Endothelial cell of umbilical vein (primary cell): ENCODE results near the gene INO80D. TPM values are rescaled to one million over a fixed set of nuclear protein-coding genes. Genes with fewer than 3 reads are reported as not detected.

Experiments
- BruUV-seq: library from RNA; stranded (reverse); fragments of 400-500 nt; replicated peaks from 2 replicates; lab custom pipeline; 2021; lab: Mats Ljungman, UMichigan
- CTCF ChIA-PET: fragments of 300-600, 350-600 bp; sonication (Branson Sonifier 250); formaldehyde crosslinking; loops from one replicate; lab custom pipeline; 2021; ENCODE audit warnings: antibody characterized with exemption, inconsistent platforms; lab: Charles Lee
- POLR2A ChIA-PET: fragments of 300-600, 350-600 bp; sonication (Branson Sonifier 250); formaldehyde crosslinking; loops from one replicate; lab custom pipeline; 2021; ENCODE audit warnings: antibody characterized with exemption, inconsistent platforms; lab: Charles Lee
- DNase-seq: peaks from one replicate; pipeline ENCODE4 v3.0.0-alpha.2; 2011; ENCODE audit warnings: low read depth, low spot score
- FAIRE-seq: peaks from 2 replicates; lab custom pipeline; 2011; peaks lifted over from hg19 to GRCh38; lab: Jason Lieb, UNC
- H2AFZ ChIP-seq: 2 replicates; pipeline ENCODE4 v1.6.0; 2012; ENCODE audit warnings: low read depth, low read length, control low read depth, inconsistent platforms
- H3K27ac ChIP-seq: 2 replicates; pipeline ENCODE4 v1.5.1; 2011; ENCODE audit warnings: low read depth, mild to moderate bottlenecking, control low read depth, low read length, moderate library complexity; ENCODE audit not compliant: insufficient read depth
- H3K27me3 ChIP-seq, 2 experiments: 2 replicates each; pipeline versions ENCODE4 v1.6.0 to v1.6.1; 2011; ENCODE audit warnings: low read length in 2 of 2, mixed read lengths in 1 of 2; ENCODE audit not compliant: control insufficient read depth in 2 of 2, insufficient read depth in 2 of 2
- H3K36me3 ChIP-seq, 2 experiments: 2 replicates in 1 of 2; 3 replicates in 1 of 2; pipeline ENCODE4 v1.5.1; 2011; ENCODE audit warnings: low read length in 2 of 2, mild to moderate bottlenecking in 1 of 2, moderate library complexity in 1 of 2; ENCODE audit not compliant: control insufficient read depth in 2 of 2, insufficient read depth in 2 of 2; ENCODE audit errors: extremely low read depth in 1 of 2
- H3K4me1 ChIP-seq: 3 replicates; pipeline ENCODE4 v1.5.1; 2011; ENCODE audit warnings: mild to moderate bottlenecking, low read length; ENCODE audit not compliant: control insufficient read depth, insufficient read depth; ENCODE audit errors: extremely low read depth
- H3K4me2 ChIP-seq: 2 replicates; pipeline ENCODE4 v1.6.1; 2011; ENCODE audit warnings: low read length, control low read depth, mixed read lengths; ENCODE audit not compliant: insufficient read depth
- H3K4me3 ChIP-seq, 3 experiments: fragments of 200-600 bp in 1 of 3; sonication (generic), shearing (Covaris generic) in 1 of 3; replicated peaks in 1 of 3; 2 replicates each; pipeline ENCODE4 v1.5.1; 2011 to 2016; ENCODE audit warnings: control low read depth in 3 of 3, low read length in 3 of 3, mild to moderate bottlenecking in 2 of 3, inconsistent platforms in 1 of 3, low read depth in 1 of 3, moderate library complexity in 1 of 3; ENCODE audit not compliant: insufficient read depth in 1 of 3
- H3K79me2 ChIP-seq: 2 replicates; pipeline ENCODE4 v1.6.0; 2012; ENCODE audit warnings: low read length, inconsistent platforms; ENCODE audit not compliant: control insufficient read depth, insufficient read depth
- H3K9ac ChIP-seq: replicated peaks from 2 replicates; pipeline ENCODE3; 2011; ENCODE audit warnings: low read length, control low read depth; ENCODE audit not compliant: insufficient read depth; ENCODE audit errors: extremely low read depth
- H3K9me1 ChIP-seq: replicated peaks from 3 replicates; pipeline ENCODE4 v1.6.0; 2011; ENCODE audit warnings: mild to moderate bottlenecking, low read length; ENCODE audit not compliant: control insufficient read depth, insufficient read depth; ENCODE audit errors: extremely low read depth
- H3K9me3 ChIP-seq: replicated peaks from 2 replicates; pipeline ENCODE4 v1.5.1; 2012; ENCODE audit warnings: low read length, inconsistent platforms; ENCODE audit not compliant: control insufficient read depth, insufficient read depth
- H4K20me1 ChIP-seq: replicated peaks from 2 replicates; pipeline ENCODE3; 2011; ENCODE audit warnings: mild to moderate bottlenecking, low read length; ENCODE audit not compliant: control insufficient read depth, insufficient read depth; ENCODE audit errors: extremely low read depth
- CTCF ChIP-seq, 2 donors: IDR thresholded peaks; 1 replicate in 1 of 2; 2 replicates in 1 of 2; pipeline ENCODE4 v1.5.1; 2011; ENCODE audit warnings: low read length in 2 of 2, mild to moderate bottlenecking in 2 of 2, moderate library complexity in 2 of 2, control low read depth in 1 of 2, inconsistent platforms in 1 of 2, low read depth in 1 of 2; ENCODE audit not compliant: insufficient read depth in 1 of 2; ENCODE audit errors: extremely low read depth in 1 of 2
- EZH2 ChIP-seq: IDR thresholded peaks from 2 replicates; pipeline ENCODE4 v1.6.1; 2012; ENCODE audit warnings: borderline replicate concordance, low read depth, mild to moderate bottlenecking, moderate library complexity, low read length, inconsistent platforms; ENCODE audit not compliant: severe bottlenecking
- FOS ChIP-seq: IDR thresholded peaks from 2 replicates; pipeline ENCODE4 v1.6.1; 2011; ENCODE audit warnings: mild to moderate bottlenecking, low read length, moderate library complexity, borderline replicate concordance; ENCODE audit not compliant: insufficient read depth
- GATA2 ChIP-seq: IDR thresholded peaks from 2 replicates; pipeline ENCODE4 v1.7.0; 2011; ENCODE audit warnings: low read depth, mild to moderate bottlenecking, moderate library complexity, mixed read lengths, low read length; ENCODE audit not compliant: insufficient read length, insufficient read depth
- JUN ChIP-seq: IDR thresholded peaks from 2 replicates; pipeline ENCODE4 v1.6.1; 2011; ENCODE audit warnings: borderline replicate concordance, low read depth; ENCODE audit not compliant: insufficient read length, insufficient read depth
- MAX ChIP-seq: IDR thresholded peaks from 2 replicates; pipeline ENCODE4 v1.6.1; 2011; ENCODE audit not compliant: insufficient read depth, insufficient read length
- MYC ChIP-seq: IDR thresholded peaks from one replicate; pipeline ENCODE4 v1.6.1; 2011; ENCODE audit warnings: mild to moderate bottlenecking, low read depth, low read length
- POLR2A ChIP-seq: IDR thresholded peaks from 2 replicates; pipeline ENCODE4 v1.6.1; 2012; ENCODE audit warnings: low read depth, mild to moderate bottlenecking, control low read depth, low read length
- POLR2AphosphoS5 ChIP-seq: IDR thresholded peaks from 2 replicates; pipeline ENCODE4 v1.6.1; 2012; ENCODE audit warnings: low read depth, mild to moderate bottlenecking, control low read depth, low read length, moderate library complexity; ENCODE audit not compliant: insufficient read depth
- dilution Hi-C: fragments of 300-500 bp; cut with MboI; formaldehyde crosslinking; loops from one replicate; pipeline ENCODE4 v1.15.0; 2019; ENCODE audit warnings: low sequenced_read_pairs; ENCODE audit not compliant: extremely low pct_ligation_motif_present
- intact Hi-C: fragments of 100-400 bp; cut with micrococcal nuclease; formaldehyde crosslinking; loops from one replicate; pipeline ENCODE4 v1.10.0; 2022
- polyA plus RNA-seq, 4 experiments: library from polyadenylated mRNA; depleted of rRNA in 3 of 4; stranded (reverse) in 3 of 4; unstranded in 1 of 4; fragments of >200 nt; gene quantifications; 2 replicates each; pipeline versions ENCODE4 v1.2.1 to v1.2.3, GENCODE V29; 2011 to 2012; ENCODE audit warnings: missing spikeins in 1 of 4
- total RNA-seq: library from RNA; stranded (reverse); gene quantifications from 2 replicates; pipeline ENCODE4 v1.2.3, GENCODE V29; 2021

The INO80D gene
- total and polyA plus RNA-seq, 2 donors (not counting 3 experiments of a cell fraction or from before 2014, with no cell fraction given) = 2.9 to 20.3 TPM

- ChIA-PET POLR2A (no interaction called here), CTCF (no interaction called here)
- Histone ChIP-seq H4K20me1 (no peaks in the 10 kb centered on the region), H3K9ac (no peak overlapping the region), H3K9me3 (no peaks in the 10 kb centered on the region), H3K4me3 (no peak overlapping the region), H3K4me1 (no peaks in the 10 kb centered on the region), H3K79me2 (peaks cover 28% of the 10 kb centered on the region), H3K9me1 (no peaks in the 10 kb centered on the region), H3K4me2 (no peak overlapping the region), H2AFZ (no peak overlapping the region), H3K27me3 (no peaks in the 10 kb centered on the region), H3K27ac (no peak overlapping the region), H3K36me3 (no peaks in the 10 kb centered on the region)
- intact Hi-C loops (no loop called here), dilution Hi-C loops (no loop called here)
- no TSS peak for BruUV-seq
- TF ChIP-seq POLR2A (no peak), EZH2 (no peak), MAX (no peak), MYC (no peak), FOS (no peak), GATA2 (no peak), POLR2AphosphoS5 (no peak), CTCF (IDR thresholded peaks at IDR 0.05; ENCODE audit: extremely low read depth in 1 of 2, insufficient read depth in 1 of 2, low read depth in 1 of 2, low read length in 2 of 2) (no peak), JUN (no peak)
- FAIRE-seq (no peak), DNase-seq (no peak)
These were observed 22.3 kb downstream of the INO80D start for GRCh38 chr2:206063635-206064034.
